Hematopoietic multipotent progenitor cell treated with erythropoietin and hydrocortisone succinate and interleukin-3 and kit ligand, for 4 days (in vitro differentiated cells): Measurements from ENCODE around the gene ACTR5.

Source experiments
- DNase-seq: peaks from one replicate; pipeline ENCODE4 v3.0.0-alpha.2; 2015

ACTR5 gene

GRCh38 chr20:38729767-38730166 lies 18.5 kb upstream of the ACTR5 start:
- no peak for DNase-seq

- no peak for DNase-seq
Observed at GRCh38 chr20:38730167-38730988, 17.9 kb upstream of the ACTR5 start.

GRCh38 chr20:38730989-38731737 lies 17.1 kb upstream of the ACTR5 start:
- DNase-seq = peak; percentile 75

GRCh38 chr20:38731738-38732113 lies 16.5 kb upstream of the ACTR5 start:
- no peak for DNase-seq

- DNase-seq = no peak
Observed at GRCh38 chr20:38732981-38733380, 15.3 kb upstream of the ACTR5 start.

DNA sequence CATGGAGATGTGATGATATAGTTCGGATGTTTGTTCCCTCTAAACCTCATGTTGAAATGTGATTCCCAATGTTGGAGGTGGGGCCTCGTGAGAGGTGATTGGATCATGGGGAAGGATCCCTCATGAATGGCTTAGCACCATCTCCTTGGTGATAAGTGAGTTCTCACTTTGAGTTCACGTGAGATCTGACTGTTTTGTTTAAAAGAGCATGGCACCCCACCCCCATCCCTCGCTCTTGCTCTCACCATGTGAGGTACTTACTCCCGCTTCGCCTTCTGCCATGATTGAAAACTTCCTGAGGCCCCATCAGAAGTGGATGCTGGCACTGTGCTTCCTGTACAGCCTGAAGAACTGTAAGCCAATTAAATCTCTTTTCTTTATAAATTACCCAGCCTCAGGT lies 13.1 kb upstream of the ACTR5 start:
- DNase-seq = no peak

DNA sequence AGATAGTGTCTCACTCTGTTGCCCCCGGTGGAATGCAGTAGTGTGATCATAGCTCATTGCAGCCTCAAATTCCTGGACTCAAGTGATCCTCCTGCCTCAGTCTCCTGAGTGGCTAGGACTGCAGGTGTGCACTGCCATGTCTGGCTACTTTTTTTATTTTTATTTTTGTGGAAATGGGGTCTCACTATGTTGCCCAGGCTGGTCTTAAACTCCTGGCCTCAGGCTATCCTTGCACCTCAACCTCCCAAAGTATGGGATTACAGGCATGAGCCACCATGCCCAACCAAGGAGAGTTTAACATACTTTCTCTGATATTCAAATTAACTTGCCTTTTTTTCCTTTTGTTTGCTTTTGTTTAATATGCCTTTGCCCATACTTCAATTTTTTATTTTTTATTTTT lies 10.4 kb upstream of the ACTR5 start:
- DNase-seq = no peak

GRCh38 chr20:38745757-38746156 lies 2.5 kb upstream of the ACTR5 start:
- DNase-seq = no peak

DNA sequence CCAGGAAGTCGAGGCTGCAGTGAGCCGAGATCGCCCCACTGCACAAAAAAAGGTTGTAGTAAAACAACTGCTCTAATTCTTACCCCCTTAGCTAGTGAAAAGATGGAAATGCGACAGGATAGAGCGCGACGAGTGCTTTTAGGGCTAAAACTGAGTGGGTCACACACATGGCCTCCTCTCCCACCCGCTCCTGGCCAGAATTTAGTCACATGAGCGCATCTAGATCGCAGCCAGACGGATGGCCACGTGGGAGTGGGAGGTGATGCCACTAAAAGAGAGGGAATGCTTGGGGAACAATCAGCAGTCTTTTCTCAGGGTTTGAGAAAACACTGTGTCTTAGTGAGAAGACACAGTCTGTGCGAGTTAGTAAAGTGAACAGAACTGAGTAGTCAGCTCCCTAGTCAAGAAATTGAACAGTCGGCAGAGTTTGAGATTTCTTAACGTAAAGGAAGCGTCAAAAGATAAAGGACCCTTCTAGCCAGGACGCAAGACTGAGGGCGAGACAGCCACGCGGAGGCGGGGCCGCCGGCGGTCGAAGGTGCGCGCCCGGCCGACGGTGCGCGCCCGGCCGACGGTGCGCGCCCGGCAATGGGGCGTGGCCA lies 664 bp upstream of the ACTR5 start:
- DNase-seq = peak; percentile 8

DNA sequence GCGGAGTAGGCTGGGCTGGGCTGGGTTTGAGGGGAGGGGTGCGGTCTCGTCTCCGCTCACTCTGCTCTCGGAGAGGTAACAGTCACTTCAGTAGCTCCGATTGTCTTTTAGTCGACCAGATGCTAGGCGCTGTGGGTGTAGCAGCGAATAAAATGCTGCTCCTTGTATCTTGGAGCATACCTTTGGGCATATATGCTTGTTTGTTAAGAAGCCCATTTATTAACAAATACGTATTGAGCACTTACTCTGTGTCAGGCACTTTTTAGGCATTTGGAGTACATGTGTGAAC lies 545 bp downstream of the ACTR5 start:
- peak; percentile 35 for DNase-seq

GRCh38 chr20:38751360-38751976 lies 3.2 kb downstream of the ACTR5 start:
- DNase-seq = peak; percentile 71

DNA sequence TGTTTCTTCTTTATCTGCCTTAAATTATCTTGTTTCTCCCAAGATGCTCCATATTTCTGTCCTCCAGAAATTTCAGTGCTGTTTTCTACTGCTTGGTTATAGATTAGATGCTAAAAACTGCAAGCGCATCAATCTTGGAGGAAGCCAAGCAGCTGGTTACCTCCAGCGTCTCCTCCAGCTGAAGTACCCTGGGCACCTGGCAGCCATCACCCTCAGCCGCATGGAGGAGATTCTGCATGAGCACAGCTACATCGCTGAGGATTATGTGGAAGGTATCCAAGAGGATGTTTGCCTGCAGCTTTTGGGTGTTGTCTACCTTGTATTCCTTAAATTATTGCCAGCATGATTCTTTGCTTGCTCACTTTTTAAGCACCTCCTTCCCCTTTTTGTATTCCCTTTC lies 3.8 kb downstream of the ACTR5 start:
- no peak for DNase-seq

DNA sequence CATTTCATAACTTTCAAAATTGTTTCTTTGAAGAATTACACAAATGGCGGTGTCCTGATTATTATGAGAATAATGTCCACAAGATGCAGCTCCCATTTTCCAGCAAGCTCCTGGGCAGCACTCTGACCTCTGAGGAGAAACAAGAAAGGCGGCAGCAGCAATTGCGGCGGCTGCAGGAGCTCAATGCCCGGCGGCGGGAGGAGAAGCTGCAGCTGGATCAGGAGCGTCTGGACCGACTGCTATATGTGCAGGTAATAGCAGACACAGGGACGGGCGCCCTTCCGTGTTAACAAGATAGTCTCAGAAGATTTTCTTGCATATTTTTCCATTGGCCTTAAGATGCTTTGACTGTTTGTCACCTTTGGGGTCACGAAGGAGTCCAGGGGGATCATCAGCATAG lies 6.7 kb downstream of the ACTR5 start:
- no peak for DNase-seq

DNA sequence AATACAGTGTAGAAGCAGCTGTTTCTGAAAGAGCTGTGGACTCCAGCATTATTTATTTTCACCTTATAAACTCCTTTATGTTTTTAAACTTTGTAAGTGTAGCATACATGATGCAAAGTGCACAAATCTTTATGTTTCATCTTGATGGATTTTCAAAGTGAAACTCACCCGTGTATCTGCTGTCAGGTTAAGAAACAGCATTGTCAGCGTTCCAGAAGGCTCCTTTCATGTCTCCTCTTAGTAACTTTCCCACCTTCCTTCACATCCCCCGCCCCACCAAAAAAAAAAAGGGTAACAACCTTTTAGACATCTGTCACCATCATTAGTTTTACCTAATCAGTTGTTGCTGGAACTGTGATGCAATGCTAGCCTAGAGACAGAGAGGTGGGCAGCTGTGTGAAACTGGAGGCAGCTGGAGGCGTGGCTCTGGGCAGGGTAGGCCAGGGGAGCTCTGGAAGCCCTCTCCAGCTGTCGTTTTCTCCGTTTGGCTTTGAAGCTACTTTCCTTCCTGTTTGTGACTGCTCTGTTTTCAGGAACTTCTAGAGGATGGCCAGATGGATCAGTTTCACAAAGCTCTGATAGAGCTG lies 7.2 kb downstream of the ACTR5 start:
- DNase-seq = no peak

DNA sequence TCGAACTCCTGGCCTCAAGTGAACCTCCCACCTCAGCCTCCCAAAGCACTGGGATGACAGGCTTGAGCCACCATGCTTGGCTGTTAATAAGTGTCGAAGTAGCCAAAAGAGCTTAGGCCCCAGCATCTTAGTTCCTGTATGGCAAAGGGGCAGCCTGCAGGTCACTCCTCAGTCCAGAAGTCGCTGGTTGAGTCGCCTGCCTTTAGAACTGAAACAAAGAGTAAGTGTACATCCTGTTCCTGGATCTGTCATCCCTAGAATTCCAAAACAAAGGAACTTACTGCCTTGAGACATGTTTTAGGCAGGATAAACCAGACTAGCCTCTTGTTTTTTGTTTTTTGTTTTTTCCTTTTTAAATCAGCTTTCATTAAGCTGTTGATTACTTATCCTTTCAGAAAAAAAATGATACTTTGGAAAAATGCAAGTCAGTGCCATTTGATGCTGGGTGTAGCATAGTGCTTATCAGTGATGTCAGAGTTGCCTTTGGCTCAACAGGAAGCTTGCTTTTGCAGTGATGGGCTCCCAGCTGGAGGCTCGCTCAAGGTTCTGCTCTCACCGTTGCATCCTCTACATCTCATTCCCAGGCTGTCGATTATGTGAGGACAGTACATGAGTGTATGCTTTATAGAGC lies 9.0 kb downstream of the ACTR5 start:
- peak; percentile 36 for DNase-seq

DNA sequence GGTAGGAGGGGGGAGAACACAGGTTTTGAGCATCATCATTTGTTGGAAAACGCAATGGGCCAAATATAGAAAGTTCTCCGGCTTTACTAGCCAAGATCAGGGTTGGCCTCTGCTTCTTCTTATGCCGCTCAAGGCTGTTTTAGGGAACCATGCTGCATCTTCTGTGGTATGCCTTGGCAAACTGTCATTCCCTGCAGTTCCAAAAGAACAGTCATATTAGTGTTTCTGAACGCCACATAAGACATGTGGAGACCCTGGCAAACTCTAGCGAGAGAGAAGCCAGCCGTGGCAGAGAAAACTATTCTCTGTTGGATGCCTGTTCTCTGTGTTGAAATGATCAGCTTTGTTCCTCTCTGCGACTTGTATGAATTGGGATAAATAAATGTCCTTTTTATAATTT lies 10.8 kb downstream of the ACTR5 start:
- no peak for DNase-seq

- DNase-seq = no peak
Observed at GRCh38 chr20:38760978-38761377, 12.7 kb downstream of the ACTR5 start.

- no peak for DNase-seq
Observed at GRCh38 chr20:38762174-38762573, 13.9 kb downstream of the ACTR5 start.

- DNase-seq = no peak
Observed at GRCh38 chr20:38763616-38764015, 15.4 kb downstream of the ACTR5 start.

DNA sequence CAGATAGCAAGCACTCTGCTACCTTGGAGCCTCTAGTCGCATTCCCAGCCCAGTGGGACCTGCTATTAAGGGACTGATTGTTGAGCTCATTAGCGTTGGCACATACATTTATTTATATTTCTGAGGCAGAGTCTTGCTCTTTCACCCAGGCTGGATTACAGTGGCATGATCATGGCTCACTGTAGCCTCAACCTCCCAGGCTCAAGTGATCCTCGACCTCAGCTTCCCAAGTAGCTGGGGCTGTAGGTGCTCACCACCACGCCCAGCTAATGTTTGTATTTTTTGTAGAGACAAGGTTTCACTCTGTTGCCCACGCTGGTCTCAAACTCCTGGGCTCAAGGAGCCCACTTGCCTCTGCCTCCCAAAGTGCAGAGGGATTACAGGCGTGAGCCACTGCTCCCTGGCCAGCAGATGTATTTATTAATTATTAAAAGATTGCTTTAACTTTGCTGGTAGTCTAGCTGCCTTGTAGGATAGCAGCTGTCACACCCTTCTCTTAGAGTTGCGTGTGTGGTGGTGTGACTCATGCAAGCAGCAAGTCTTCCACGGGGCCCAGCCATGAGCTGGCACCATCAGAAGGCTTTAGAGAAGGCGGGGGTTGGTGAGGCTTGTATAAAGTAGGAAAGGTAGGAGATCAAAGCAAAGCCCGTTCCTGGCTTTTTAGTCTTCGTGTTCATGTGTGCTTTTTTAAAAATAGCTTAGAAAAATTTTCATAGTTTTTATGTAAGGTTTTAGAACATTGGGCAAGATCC lies 16.5 kb downstream of the ACTR5 start:
- DNase-seq = peak; percentile 57

- DNase-seq = no peak
Observed at GRCh38 chr20:38766071-38766470, 17.8 kb downstream of the ACTR5 start.
